HepG2 (cell line): Measurements from ENCODE around the gene COL25A1. TPM values are rescaled to one million over a fixed set of nuclear protein-coding genes. Genes with fewer than 3 reads are reported as not detected.

Experiments used
- ATAC-seq: fragments of 200-7000 bp; cut with Tn5 transposase; 3 replicates; pipeline ENCODE4 v1.9.1; 2020; ENCODE audit warnings: mild to moderate bottlenecking, moderate library complexity
- BruUV-seq: library from RNA; stranded (reverse); fragments of 400-500 nt; replicated peaks from 2 replicates; lab custom pipeline; 2021; lab: Mats Ljungman, UMichigan
- CTCF ChIA-PET: fragments of 300-600 bp; formaldehyde crosslinking; extraction: SDS; loops from one replicate; lab custom pipeline; 2021; ENCODE audit warnings: low total read pairs, inconsistent platforms, low intra/inter-chr PET ratio; lab: Yijun Ruan, JAX
- POLR2A ChIA-PET: fragments of 350-600 bp; sonication (Branson Sonifier 250); formaldehyde crosslinking; loops from one replicate; lab custom pipeline; 2020; ENCODE audit warnings: antibody characterized with exemption, inconsistent platforms; lab: Yijun Ruan, JAX
- DNase-seq: peaks from one replicate; pipeline ENCODE4 v3.0.0-alpha.2; 2015; ENCODE audit warnings: low spot score
- FAIRE-seq: peaks from 3 replicates; lab custom pipeline; 2011; peaks lifted over from hg19 to GRCh38; lab: Jason Lieb, UNC
- H2AFZ ChIP-seq: one replicate; pipeline ENCODE4 v1.6.1; 2011; ENCODE audit warnings: low read length, inconsistent platforms
- H3K27ac ChIP-seq: fragments of 300-600 bp; 3 replicates; pipeline ENCODE4 v1.8.0; 2011; ENCODE audit warnings: mixed run types, mild to moderate bottlenecking, mixed read lengths, low read length, inconsistent platforms; ENCODE audit not compliant: insufficient read depth; ENCODE audit errors: extremely low read length
- H3K27me3 ChIP-seq, 2 experiments: fragments of 200-600 bp in 1 of 2; 2 replicates in 1 of 2; 3 replicates in 1 of 2; pipeline versions ENCODE4 v1.6.0 to v1.8.0; 2011; ENCODE audit warnings: low read length in 2 of 2, mild to moderate bottlenecking in 2 of 2, moderate library complexity in 2 of 2, inconsistent platforms in 1 of 2; ENCODE audit not compliant: insufficient read depth in 2 of 2, control insufficient read depth in 1 of 2
- H3K36me3 ChIP-seq, 2 experiments: fragments of 200-600 bp in 1 of 2; replicated peaks in 1 of 2; 2 replicates in 1 of 2; 3 replicates in 1 of 2; pipeline versions ENCODE4 v1.5.1 to v1.8.0; 2011; ENCODE audit warnings: low read length in 2 of 2, inconsistent platforms in 1 of 2; ENCODE audit not compliant: insufficient read depth in 2 of 2, control insufficient read depth in 1 of 2
- H3K4me1 ChIP-seq: 2 replicates; pipeline ENCODE4 v1.5.1; 2012; ENCODE audit warnings: low read length, inconsistent platforms; ENCODE audit not compliant: insufficient read depth
- H3K4me2 ChIP-seq: 2 replicates; pipeline ENCODE4 v1.6.0; 2011; ENCODE audit warnings: low read depth, low read length, inconsistent platforms
- H3K4me3 ChIP-seq, 3 experiments: fragments of 200-600 bp in 1 of 3; sonication (generic), shearing (Covaris generic) in 1 of 3; replicated peaks in 1 of 3; 2 replicates each; pipeline ENCODE4 v1.5.1; 2011 to 2016; ENCODE audit warnings: low read length in 3 of 3, inconsistent platforms in 2 of 3, low read depth in 2 of 3, mild to moderate bottlenecking in 2 of 3, control low read depth in 1 of 3, mixed read lengths in 1 of 3; ENCODE audit not compliant: insufficient read depth in 1 of 3
- H3K79me2 ChIP-seq: one replicate; pipeline ENCODE4 v1.6.1; 2011; ENCODE audit warnings: low read length, inconsistent platforms; ENCODE audit not compliant: insufficient read depth
- H3K9ac ChIP-seq: 2 replicates; pipeline ENCODE4 v1.6.0; 2011; ENCODE audit warnings: mild to moderate bottlenecking, low read depth, low read length, inconsistent platforms; ENCODE audit not compliant: insufficient read depth
- H3K9me3 ChIP-seq: 2 replicates; pipeline ENCODE4 v1.5.1; 2012; ENCODE audit warnings: mild to moderate bottlenecking, low read length
- H4K20me1 ChIP-seq: 2 replicates; pipeline ENCODE4 v1.6.0; 2011; ENCODE audit warnings: inconsistent platforms, mild to moderate bottlenecking, low read length, moderate library complexity; ENCODE audit not compliant: insufficient read depth
- ARNTL ChIP-seq: sonication (generic); formaldehyde crosslinking; IDR thresholded peaks from 2 replicates; pipeline ENCODE4 v1.4.0; 2020; ENCODE audit warnings: mild to moderate bottlenecking, missing genetic modification reagents
- FOXC1 ChIP-seq: sonication (generic); formaldehyde crosslinking; IDR thresholded peaks from 2 replicates; pipeline ENCODE4 v1.8.0; 2022; ENCODE audit warnings: mild to moderate bottlenecking, missing genetic modification reagents, borderline replicate concordance
- GLI4 ChIP-seq: sonication (generic); formaldehyde crosslinking; IDR thresholded peaks from 2 replicates; pipeline ENCODE4 v1.5.1; 2020; ENCODE audit warnings: missing genetic modification reagents, mild to moderate bottlenecking, moderate library complexity, borderline replicate concordance
- MTA1 ChIP-seq: sonication (generic); formaldehyde crosslinking; IDR thresholded peaks from 2 replicates; pipeline ENCODE4 v1.4.0; 2020; ENCODE audit warnings: missing genetic modification reagents, mild to moderate bottlenecking, borderline replicate concordance
- NR1H2 ChIP-seq: sonication (generic); formaldehyde crosslinking; IDR thresholded peaks from 2 replicates; pipeline ENCODE4 v1.8.1; 2022; ENCODE audit warnings: low read depth, missing genetic modification reagents, borderline replicate concordance
- SNAPC2 ChIP-seq: sonication (generic); formaldehyde crosslinking; IDR thresholded peaks from 2 replicates; pipeline ENCODE4 v1.8.1; 2022; ENCODE audit warnings: mild to moderate bottlenecking, missing genetic modification reagents
- WIZ ChIP-seq: sonication (generic); formaldehyde crosslinking; IDR thresholded peaks from 2 replicates; pipeline ENCODE4 v1.5.1; 2020; ENCODE audit warnings: mild to moderate bottlenecking, missing genetic modification reagents
- ZNF256 ChIP-seq: sonication (generic); formaldehyde crosslinking; conservative IDR thresholded peaks from 2 replicates; pipeline ENCODE4 v1.4.0; 2020; ENCODE audit warnings: missing genetic modification reagents
- ZNF335 ChIP-seq: sonication (generic); formaldehyde crosslinking; IDR thresholded peaks from 2 replicates; pipeline ENCODE4 v1.4.0; 2020; ENCODE audit warnings: missing genetic modification reagents
- ZNF841 ChIP-seq: sonication (generic); formaldehyde crosslinking; IDR thresholded peaks from 2 replicates; pipeline ENCODE4 v1.8.1; 2023; ENCODE audit warnings: missing genetic modification reagents, borderline replicate concordance
- WGBS: methylation state at CpG from one replicate; pipeline ENCODE4 v1.1.6; 2017; ENCODE audit warnings: low lambda C conversion rate; 5-methylcytosine and 5-hydroxymethylcytosine counted together
- in situ Hi-C: cut with HindIII; loops from 2 replicates; pipeline ENCODE4 v1.10.0; 2017; ENCODE audit warnings: low pct_unique_long_range_greater_than_20kb; ENCODE audit not compliant: extremely low pct_ligation_motif_present
- intact Hi-C: fragments of 100-400 bp; cut with micrococcal nuclease; formaldehyde crosslinking; loops from one replicate; pipeline ENCODE4 v1.10.0; 2022; ENCODE audit not compliant: unreplicated experiment
- polyA plus RNA-seq, 8 experiments: library from polyadenylated mRNA; depleted of rRNA in 3 of 8; stranded (reverse) in 7 of 8; unstranded in 1 of 8; fragments of >200 nt; fragmentation: Illumina TruSeq in 4 of 8; extraction: Trizol in 4 of 8; gene quantifications; 2 replicates each; pipeline versions ENCODE4 v1.2.1 to v1.2.3, GENCODE V29; 2011 to 2016; ENCODE audit warnings: low read depth in 4 of 8, missing spikeins in 1 of 8, mixed read lengths in 1 of 8; ENCODE audit not compliant: insufficient read depth in 1 of 8
- total RNA-seq, 5 experiments: library from RNA; depleted of rRNA; stranded (reverse); fragments of >200 nt; fragmentation: Illumina TruSeq; extraction: Trizol; gene quantifications; 2 replicates each; pipeline ENCODE4 v1.2.3, GENCODE V29; 2016; ENCODE audit warnings: low read depth in 1 of 5
- TF ChIP-seq, protein P1 (sequence below): sonication (generic); formaldehyde crosslinking; IDR thresholded peaks from 2 replicates; pipeline ENCODE4 v1.5.0; 2020; ENCODE audit warnings: mild to moderate bottlenecking, missing genetic modification reagents, borderline replicate concordance

Gene COL25A1
- total and polyA plus RNA-seq, 2 of the 13 experiments (the other 11 are each of a cell fraction or from before 2014, with no cell fraction given), result not detected

- FAIRE-seq (no peak), ATAC-seq (no peak)
- CTCF ChIA-PET, result no interaction called here
- no TSS peak for BruUV-seq
- no peaks in the 10 kb centered on the region for H3K79me2 ChIP-seq
- H3K27ac ChIP-seq, result no peak overlapping the region
- no peak overlapping the region for H3K4me3 ChIP-seq
- in situ Hi-C loops (no loop called here), intact Hi-C loops (no loop called here)
- no peaks in the 10 kb centered on the region for H3K9me3 ChIP-seq
- POLR2A ChIA-PET, result no interaction called here
- no peaks in the 10 kb centered on the region for H3K4me1 ChIP-seq
- TF ChIP-seq ZNF256 (no peak), GLI4 (no peak), SNAPC2 (no peak), NR1H2 (CRISPR knock-in tag) (no peak), ZNF841 (no peak), WIZ (CRISPR knock-in tag) (no peak), ZNF335 (CRISPR knock-in tag) (no peak), MTA1 (CRISPR knock-in tag) (no peak), ARNTL (CRISPR knock-in tag) (no peak), FOXC1 (CRISPR knock-in tag) (no peak)
- TF ChIP-seq, protein P1, sequence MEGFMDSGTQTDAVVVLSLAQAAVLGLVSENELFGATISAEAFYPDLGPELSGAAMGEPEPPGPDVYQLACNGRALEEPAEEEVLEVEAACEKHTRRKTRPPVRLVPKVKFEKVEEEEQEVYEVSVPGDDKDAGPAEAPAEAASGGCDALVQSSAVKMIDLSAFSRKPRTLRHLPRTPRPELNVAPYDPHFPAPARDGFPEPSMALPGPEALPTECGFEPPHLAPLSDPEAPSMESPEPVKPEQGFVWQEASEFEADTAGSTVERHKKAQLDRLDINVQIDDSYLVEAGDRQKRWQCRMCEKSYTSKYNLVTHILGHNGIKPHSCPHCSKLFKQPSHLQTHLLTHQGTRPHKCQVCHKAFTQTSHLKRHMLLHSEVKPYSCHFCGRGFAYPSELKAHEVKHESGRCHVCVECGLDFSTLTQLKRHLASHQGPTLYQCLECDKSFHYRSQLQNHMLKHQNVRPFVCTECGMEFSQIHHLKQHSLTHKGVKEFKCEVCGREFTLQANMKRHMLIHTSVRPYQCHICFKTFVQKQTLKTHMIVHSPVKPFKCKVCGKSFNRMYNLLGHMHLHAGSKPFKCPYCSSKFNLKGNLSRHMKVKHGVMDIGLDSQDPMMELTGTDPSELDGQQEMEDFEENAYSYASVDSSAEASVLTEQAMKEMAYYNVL, result no peak
- TF ChIP-seq, all 625 proteins: peak for 0
- H3K4me2 ChIP-seq, result no peak overlapping the region
- WGBS, result 5% methylated on average over 3 of the region's 3 CpGs
- H3K27me3 ChIP-seq, result no peaks in the 10 kb centered on the region
- no peaks in the 10 kb centered on the region for H3K36me3 ChIP-seq
- H4K20me1 ChIP-seq, result no peaks in the 10 kb centered on the region
- H3K9ac ChIP-seq, result no peak overlapping the region
- DNase-seq, result no peak
- H2AFZ ChIP-seq, result no peak overlapping the region
Observed at GRCh38 chr4:109266236-109266635, 36.2 kb downstream of the COL25A1 start.
